ENCODE data around the gene SLC44A4. TPM values are rescaled to one million over a fixed set of nuclear protein-coding genes. Genes with fewer than 3 reads are reported as not detected.
"Not testable (repeated sequence)": the region's sequence is repeated elsewhere in the genome, so short reads cannot be mapped to it uniquely, and the experiment has no call there.

Gene SLC44A4
- total and polyA plus RNA-seq, 2 donors, result 0.42 to 1.7 TPM

DNA sequence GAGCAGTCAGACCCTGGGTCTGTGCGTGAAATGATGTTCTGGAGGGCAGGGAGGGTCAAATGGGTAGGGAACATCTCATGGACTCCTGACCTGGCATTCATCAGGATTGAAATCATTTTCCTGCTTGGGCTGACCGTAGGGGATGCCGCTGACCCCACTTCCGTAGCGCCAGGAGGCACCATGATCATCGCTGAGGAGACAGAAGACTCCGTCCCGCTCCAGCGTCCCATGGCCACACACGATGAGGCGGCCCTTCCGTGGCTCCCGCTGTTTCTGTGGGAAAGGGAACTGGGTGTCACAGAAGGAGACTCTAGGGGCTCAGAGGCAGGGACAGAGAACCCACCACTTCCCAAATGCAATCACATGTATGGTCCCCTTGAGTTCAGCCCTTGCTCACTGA, 18.4 kb downstream of the SLC44A4 start:
- DNase-seq (ENCODE audit: low read depth in 6 of 9, low spot score in 9 of 9), result no peak
- Histone ChIP-seq H3K27ac (ENCODE audit: low read depth in 1 of 2, low read length in 1 of 2) (no peak overlapping the region), H3K27me3 (ENCODE audit: control insufficient read depth in 2 of 2, insufficient read depth in 1 of 2, low read length in 1 of 2) (no peaks in the 10 kb centered on the region), H3K4me3 (ENCODE audit: low read length in 2 of 2) (no peak overlapping the region), H3K4me1 (ENCODE audit: control insufficient read depth in 2 of 2, insufficient read depth in 2 of 2, low read length in 2 of 2) (peaks cover 12 to 32% of the 10 kb centered on the region in 2 donors), H3K9me3 (ENCODE audit: control insufficient read depth in 2 of 2, insufficient read depth in 1 of 2, low read length in 1 of 2) (no peaks in the 10 kb centered on the region), H3K36me3 (ENCODE audit: control insufficient read depth in 2 of 2, insufficient read depth in 2 of 2, low read length in 1 of 2) (peaks cover 25 to 27% of the 10 kb centered on the region in 2 donors)
- 98% methylated on average over 13 of the region's 13 CpGs for WGBS

DNA sequence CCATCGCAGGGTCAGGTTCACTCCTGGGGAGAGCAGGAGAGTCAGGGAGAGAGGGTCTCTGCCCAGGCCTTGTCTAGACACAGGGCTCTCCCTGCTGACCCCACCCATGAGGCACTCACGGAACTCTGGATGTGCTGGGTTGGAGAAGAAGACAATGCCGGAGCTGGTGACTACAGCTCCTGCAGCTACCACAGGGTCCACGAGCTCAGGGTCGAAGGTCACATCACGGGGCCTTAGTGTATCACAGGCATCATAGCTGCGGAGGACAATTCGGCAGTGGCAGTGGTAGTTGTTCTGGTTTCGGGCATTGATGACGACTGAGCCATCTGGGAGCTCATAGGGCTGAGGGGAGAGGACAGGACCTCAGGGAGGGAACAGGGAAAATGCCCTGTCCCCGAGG, 18.9 kb downstream of the SLC44A4 start:
- peaks cover 12 to 28% of the 10 kb centered on the region in 2 donors for H3K4me1 ChIP-seq (ENCODE audit: control insufficient read depth in 2 of 2, insufficient read depth in 2 of 2, low read length in 2 of 2)
- H3K4me3 ChIP-seq (ENCODE audit: low read length in 2 of 2), result no peak overlapping the region
- DNase-seq (ENCODE audit: low read depth in 6 of 9, low spot score in 9 of 9), result no peak
- no peaks in the 10 kb centered on the region for H3K27me3 ChIP-seq (ENCODE audit: control insufficient read depth in 2 of 2, insufficient read depth in 1 of 2, low read length in 1 of 2)
- no peaks in the 10 kb centered on the region for H3K9me3 ChIP-seq (ENCODE audit: control insufficient read depth in 2 of 2, insufficient read depth in 1 of 2, low read length in 1 of 2)
- peaks cover 25 to 27% of the 10 kb centered on the region in 2 donors for H3K36me3 ChIP-seq (ENCODE audit: control insufficient read depth in 2 of 2, insufficient read depth in 2 of 2, low read length in 1 of 2)
- H3K27ac ChIP-seq (ENCODE audit: low read depth in 1 of 2, low read length in 1 of 2), result no peak overlapping the region
- 97% methylated on average over 11 of the region's 11 CpGs for WGBS

DNA sequence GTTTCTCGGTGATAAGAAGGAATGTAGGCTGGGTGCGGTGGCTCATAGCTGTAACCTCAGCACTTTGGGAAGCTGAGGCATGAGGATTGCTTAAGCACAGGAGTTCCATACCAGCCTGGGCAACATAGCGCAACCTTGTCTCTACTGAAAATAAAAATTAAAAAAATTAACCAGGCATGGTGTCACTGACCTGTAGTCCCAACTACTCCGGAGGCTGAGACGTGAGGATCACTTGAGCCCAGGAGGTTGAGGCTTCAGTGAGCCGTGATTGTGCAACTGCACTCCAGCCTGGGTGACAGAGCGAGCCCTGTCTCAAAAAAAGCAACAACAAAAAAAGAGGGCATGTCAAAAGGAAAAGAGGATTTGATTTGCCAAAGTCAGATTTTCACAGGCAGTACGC, 20.1 kb downstream of the SLC44A4 start:
- no peak overlapping the region for H3K27ac ChIP-seq (ENCODE audit: low read depth in 1 of 2, low read length in 1 of 2)
- H3K9me3 ChIP-seq (ENCODE audit: control insufficient read depth in 2 of 2, insufficient read depth in 1 of 2, low read length in 1 of 2), result no peaks in the 10 kb centered on the region
- no peak for DNase-seq (ENCODE audit: low read depth in 6 of 9, low spot score in 9 of 9)
- H3K36me3 ChIP-seq (ENCODE audit: control insufficient read depth in 2 of 2, insufficient read depth in 2 of 2, low read length in 1 of 2), result peaks cover 25 to 27% of the 10 kb centered on the region in 2 donors
- WGBS, result 97% methylated on average over 8 of the region's 8 CpGs
- no peak overlapping the region for H3K4me3 ChIP-seq (ENCODE audit: low read length in 2 of 2)
- peaks cover 7 to 17% of the 10 kb centered on the region in 2 donors for H3K4me1 ChIP-seq (ENCODE audit: control insufficient read depth in 2 of 2, insufficient read depth in 2 of 2, low read length in 2 of 2)
- no peaks in the 10 kb centered on the region for H3K27me3 ChIP-seq (ENCODE audit: control insufficient read depth in 2 of 2, insufficient read depth in 1 of 2, low read length in 1 of 2)

DNA sequence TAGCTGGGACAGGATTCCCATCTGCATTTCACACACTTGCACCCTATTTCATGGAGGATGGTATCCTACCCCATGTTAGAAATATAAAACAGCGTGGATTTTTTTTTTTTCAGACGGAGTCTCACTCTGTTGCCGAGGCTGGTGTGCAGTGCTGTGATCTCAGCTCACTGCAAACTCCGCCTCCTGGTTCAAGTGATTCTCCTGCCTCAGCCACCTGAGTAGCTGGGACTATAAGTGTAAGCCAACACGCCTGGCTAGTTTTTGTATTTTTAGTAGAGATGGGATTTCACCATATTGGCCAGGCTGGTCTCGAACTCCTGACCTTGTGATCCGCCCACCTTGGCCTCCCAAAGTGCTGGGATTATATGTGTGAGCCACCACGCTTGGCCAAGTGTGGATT, 21.0 kb downstream of the SLC44A4 start:
- H3K4me1 ChIP-seq (ENCODE audit: control insufficient read depth in 2 of 2, insufficient read depth in 2 of 2, low read length in 2 of 2); H3K27me3 ChIP-seq (ENCODE audit: control insufficient read depth in 2 of 2, insufficient read depth in 1 of 2, low read length in 1 of 2); H3K4me3 ChIP-seq (ENCODE audit: low read length in 2 of 2); H3K27ac ChIP-seq (ENCODE audit: low read depth in 1 of 2, low read length in 1 of 2); DNase-seq (ENCODE audit: low read depth in 6 of 9, low spot score in 9 of 9); H3K9me3 ChIP-seq (ENCODE audit: control insufficient read depth in 2 of 2, insufficient read depth in 1 of 2, low read length in 1 of 2): not testable (repeated sequence)
- peaks cover 25 to 27% of the 10 kb centered on the region in 2 donors for H3K36me3 ChIP-seq (ENCODE audit: control insufficient read depth in 2 of 2, insufficient read depth in 2 of 2, low read length in 1 of 2)
- WGBS, result 97% methylated on average over 8 of the region's 8 CpGs

DNA sequence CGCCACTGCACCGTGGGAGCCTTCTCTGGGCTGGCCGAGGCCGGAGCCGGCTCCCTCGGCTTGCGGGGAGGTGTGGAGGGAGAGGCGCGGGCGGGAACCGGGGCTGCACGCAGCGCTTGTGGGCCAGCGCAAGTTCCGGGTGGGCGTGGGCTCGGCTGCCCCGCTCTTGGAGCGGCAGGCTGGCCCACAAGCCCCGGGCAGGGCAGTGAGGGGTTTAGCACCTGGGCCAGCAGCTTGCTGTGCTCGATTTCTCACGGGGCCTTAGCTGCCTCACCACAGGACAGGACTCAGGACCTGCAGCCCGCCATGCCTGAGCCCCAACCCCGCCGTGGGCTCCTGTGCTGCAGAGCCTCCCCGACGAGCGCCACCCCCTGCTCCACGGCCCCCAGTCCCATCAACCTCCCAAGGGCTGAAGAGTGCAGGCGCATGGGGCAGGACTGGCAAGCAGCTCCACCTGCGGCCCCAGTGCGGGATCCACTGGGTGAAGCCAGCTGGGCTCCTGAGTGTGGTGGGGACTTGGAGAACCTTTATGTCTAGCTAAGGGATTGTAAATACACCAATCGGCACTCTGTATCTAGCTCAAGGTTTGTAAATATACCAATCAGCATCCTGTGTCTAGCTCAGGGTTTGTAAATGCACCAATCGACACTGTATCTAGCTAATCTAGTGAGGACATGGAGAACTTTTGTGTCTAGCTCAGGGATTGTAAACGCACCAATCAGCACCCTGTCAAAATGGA, 26.6 kb downstream of the SLC44A4 start:
- WGBS, result 95% methylated on average over 35 of the region's 35 CpGs
- not testable (repeated sequence) for DNase-seq (ENCODE audit: low read depth in 6 of 9, low spot score in 9 of 9); H3K4me3 ChIP-seq (ENCODE audit: low read length in 2 of 2)

DNA sequence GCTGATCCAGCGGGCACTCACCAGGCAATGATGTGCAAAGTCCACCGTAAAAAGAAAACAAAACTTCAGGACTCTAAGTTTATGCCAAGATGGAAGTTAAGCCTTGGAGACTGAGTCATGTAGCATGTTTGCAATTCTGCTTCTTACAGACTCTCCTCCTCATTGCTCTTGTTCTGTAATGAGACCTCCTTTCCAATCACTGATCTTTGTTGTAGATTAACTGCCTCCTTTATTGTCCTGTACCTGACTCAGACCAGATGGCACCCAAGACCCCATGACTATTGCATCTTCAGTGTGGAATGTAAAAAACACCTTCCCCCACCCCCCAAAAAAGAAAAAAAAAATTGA, 27.3 kb downstream of the SLC44A4 start:
- Histone ChIP-seq H3K9me3 (ENCODE audit: control insufficient read depth in 2 of 2, insufficient read depth in 1 of 2, low read length in 1 of 2) (peaks cover 0 to 5% of the 10 kb centered on the region in 2 donors), H3K4me3 (ENCODE audit: low read length in 2 of 2) (no peak overlapping the region), H3K36me3 (ENCODE audit: control insufficient read depth in 2 of 2, insufficient read depth in 2 of 2, low read length in 1 of 2) (no peaks in the 10 kb centered on the region), H3K27me3 (ENCODE audit: control insufficient read depth in 2 of 2, insufficient read depth in 1 of 2, low read length in 1 of 2) (no peaks in the 10 kb centered on the region), H3K4me1 (ENCODE audit: control insufficient read depth in 2 of 2, insufficient read depth in 2 of 2, low read length in 2 of 2) (no peaks in the 10 kb centered on the region), H3K27ac (ENCODE audit: low read depth in 1 of 2, low read length in 1 of 2) (no peak overlapping the region)
- no peak for DNase-seq (ENCODE audit: low read depth in 6 of 9, low spot score in 9 of 9)
- WGBS, result 98% methylated on average over 2 of the region's 2 CpGs

More for the DNA sequence above, 26.6 kb downstream of the SLC44A4 start:
- not testable (repeated sequence) for H3K9me3 ChIP-seq (ENCODE audit: control insufficient read depth in 2 of 2, insufficient read depth in 1 of 2, low read length in 1 of 2); H3K27ac ChIP-seq (ENCODE audit: low read depth in 1 of 2, low read length in 1 of 2); H3K27me3 ChIP-seq (ENCODE audit: control insufficient read depth in 2 of 2, insufficient read depth in 1 of 2, low read length in 1 of 2); H3K4me1 ChIP-seq (ENCODE audit: control insufficient read depth in 2 of 2, insufficient read depth in 2 of 2, low read length in 2 of 2); H3K36me3 ChIP-seq (ENCODE audit: control insufficient read depth in 2 of 2, insufficient read depth in 2 of 2, low read length in 1 of 2)

DNA sequence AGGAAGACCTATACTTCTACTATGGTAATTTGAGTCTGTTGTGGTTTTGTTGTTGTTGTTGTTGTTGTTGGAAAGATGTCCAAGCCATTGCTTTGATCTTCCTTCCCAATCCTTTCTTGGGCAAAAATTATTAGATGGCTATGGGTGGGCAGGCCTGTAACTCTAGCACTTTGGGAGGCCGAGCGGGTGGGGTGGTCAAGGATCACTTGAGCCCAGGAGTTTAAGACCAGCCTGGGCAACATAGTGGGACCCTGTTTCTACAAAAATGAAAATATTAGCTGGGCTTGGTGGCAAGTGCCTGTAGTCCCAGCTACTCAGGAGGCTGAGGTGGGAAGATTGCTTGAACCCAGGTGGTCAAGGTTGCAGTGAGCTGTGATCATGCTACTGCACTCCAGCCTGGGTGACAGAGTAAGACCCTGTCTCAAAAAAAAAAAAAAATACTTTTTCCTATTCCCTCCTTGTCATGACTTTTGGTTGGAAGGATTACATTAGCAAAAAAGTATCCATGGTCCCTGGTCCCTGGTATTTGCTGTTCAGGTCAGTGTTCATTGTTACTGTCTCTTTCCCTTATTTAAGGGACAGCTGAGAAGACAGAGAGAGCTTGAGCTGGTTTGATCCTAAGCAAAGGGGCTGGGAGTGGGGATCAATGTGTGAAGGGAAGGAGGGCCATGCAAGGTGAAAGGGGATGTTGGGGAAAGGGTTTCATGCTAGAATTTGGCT, 27.9 kb downstream of the SLC44A4 start:
- H3K4me3 ChIP-seq (ENCODE audit: low read length in 2 of 2), result no peak overlapping the region
- 98% methylated on average over 2 of the region's 2 CpGs for WGBS

DNA sequence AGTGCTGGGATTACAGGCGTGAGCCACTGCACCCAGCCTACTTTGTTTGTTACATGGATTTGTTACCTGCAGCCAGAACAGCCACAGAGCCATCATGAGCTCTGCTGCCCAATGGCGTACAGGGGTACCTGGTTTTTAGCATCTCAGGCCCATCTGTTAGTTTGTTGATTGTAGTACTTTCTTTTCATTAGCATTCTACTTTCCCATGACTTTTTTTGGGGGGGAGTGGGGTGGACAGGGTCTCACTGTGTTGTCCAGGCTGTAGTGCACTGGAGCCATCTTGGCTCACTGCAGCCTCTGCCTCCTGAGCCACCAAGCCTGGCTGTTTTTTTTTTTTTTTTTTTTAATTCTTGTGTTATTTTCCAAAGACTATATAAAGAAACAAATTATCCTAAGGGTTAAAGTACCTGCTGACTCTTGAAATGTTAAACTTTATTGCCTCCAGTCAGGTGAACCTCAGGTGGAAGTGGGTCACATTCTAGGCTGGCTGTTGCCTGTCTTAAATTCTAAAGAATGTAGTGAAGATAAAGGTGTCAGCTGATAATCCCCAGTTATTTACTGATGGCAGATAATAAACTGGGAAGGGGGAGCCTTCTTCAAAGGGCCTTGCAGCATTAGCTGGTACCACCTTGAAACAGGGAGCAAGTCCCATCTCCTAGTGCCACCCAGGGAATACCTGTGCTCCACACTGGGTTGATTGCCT, 31.4 kb downstream of the SLC44A4 start:
- no peak overlapping the region for H3K4me3 ChIP-seq (ENCODE audit: low read length in 2 of 2)
- no peaks in the 10 kb centered on the region for H3K27me3 ChIP-seq (ENCODE audit: control insufficient read depth in 2 of 2, insufficient read depth in 1 of 2, low read length in 1 of 2)
- DNase-seq (ENCODE audit: low read depth in 6 of 9, low spot score in 9 of 9), result no peak
- H3K4me1 ChIP-seq (ENCODE audit: control insufficient read depth in 2 of 2, insufficient read depth in 2 of 2, low read length in 2 of 2), result no peaks in the 10 kb centered on the region
- over 99% methylated on average over 2 of the region's 2 CpGs for whole genome bisulfite sequencing
- peaks cover 0 to 5% of the 10 kb centered on the region in 2 donors for H3K36me3 ChIP-seq (ENCODE audit: control insufficient read depth in 2 of 2, insufficient read depth in 2 of 2, low read length in 1 of 2)
- H3K9me3 ChIP-seq (ENCODE audit: control insufficient read depth in 2 of 2, insufficient read depth in 1 of 2, low read length in 1 of 2), result peaks cover 0 to 5% of the 10 kb centered on the region in 2 donors
- no peak overlapping the region for H3K27ac ChIP-seq (ENCODE audit: low read depth in 1 of 2, low read length in 1 of 2)

More for the DNA sequence above, 27.9 kb downstream of the SLC44A4 start:
- H3K27me3 ChIP-seq (ENCODE audit: control insufficient read depth in 2 of 2, insufficient read depth in 1 of 2, low read length in 1 of 2), result no peaks in the 10 kb centered on the region
- H3K36me3 ChIP-seq (ENCODE audit: control insufficient read depth in 2 of 2, insufficient read depth in 2 of 2, low read length in 1 of 2), result no peaks in the 10 kb centered on the region
- peaks cover 0 to 5% of the 10 kb centered on the region in 2 donors for H3K9me3 ChIP-seq (ENCODE audit: control insufficient read depth in 2 of 2, insufficient read depth in 1 of 2, low read length in 1 of 2)
- no peaks in the 10 kb centered on the region for H3K4me1 ChIP-seq (ENCODE audit: control insufficient read depth in 2 of 2, insufficient read depth in 2 of 2, low read length in 2 of 2)
- DNase-seq (ENCODE audit: low read depth in 6 of 9, low spot score in 9 of 9), result no peak
- H3K27ac ChIP-seq (ENCODE audit: low read depth in 1 of 2, low read length in 1 of 2), result no peak overlapping the region

DNA sequence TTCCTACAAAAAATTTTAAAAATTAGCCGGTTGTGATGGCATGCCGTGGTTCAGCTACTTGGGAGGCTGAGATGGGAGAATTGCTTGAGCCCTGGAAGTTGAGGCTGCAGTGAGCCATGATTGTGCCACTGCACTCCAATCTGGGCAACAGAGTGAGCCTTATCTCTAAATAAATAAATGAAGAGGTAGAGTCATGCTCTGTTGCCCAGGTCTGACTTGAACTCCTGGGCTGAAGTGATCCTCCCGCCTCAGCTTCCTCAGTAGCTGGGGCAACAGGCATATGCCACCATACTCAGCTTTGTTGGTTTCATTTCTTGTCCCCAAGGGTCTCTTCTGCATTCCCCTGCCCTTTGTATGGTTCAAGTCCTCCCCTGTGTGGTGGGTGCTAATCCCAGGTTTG, 34.3 kb downstream of the SLC44A4 start:
- H3K9me3 ChIP-seq (ENCODE audit: control insufficient read depth in 2 of 2, insufficient read depth in 1 of 2, low read length in 1 of 2), result no peaks in the 10 kb centered on the region
- H3K4me1 ChIP-seq (ENCODE audit: control insufficient read depth in 2 of 2, insufficient read depth in 2 of 2, low read length in 2 of 2), result peaks cover 0 to 2% of the 10 kb centered on the region in 2 donors
- WGBS, result over 99% methylated on average over 3 of the region's 3 CpGs
- H3K27ac ChIP-seq (ENCODE audit: low read depth in 1 of 2, low read length in 1 of 2), result no peak overlapping the region
- DNase-seq (ENCODE audit: low read depth in 6 of 9, low spot score in 9 of 9), result no peak
- H3K4me3 ChIP-seq (ENCODE audit: low read length in 2 of 2), result no peak overlapping the region
- H3K36me3 ChIP-seq (ENCODE audit: control insufficient read depth in 2 of 2, insufficient read depth in 2 of 2, low read length in 1 of 2), result peaks cover 19 to 20% of the 10 kb centered on the region in 2 donors
- H3K27me3 ChIP-seq (ENCODE audit: control insufficient read depth in 2 of 2, insufficient read depth in 1 of 2, low read length in 1 of 2), result no peaks in the 10 kb centered on the region
